Fibroblast of villous mesenchyme (primary cell): ENCODE measurements around the gene UCP2. TPM values are rescaled to one million over a fixed set of nuclear protein-coding genes. Genes with fewer than 3 reads are reported as not detected.

Experiments used
- DNase-seq: peaks from one replicate; pipeline ENCODE4 v3.0.0-alpha.2; 2010; ENCODE audit warnings: low read depth
- H3K4me3 ChIP-seq: 2 replicates; pipeline ENCODE4 v1.5.1; 2011; ENCODE audit warnings: low read depth, mild to moderate bottlenecking, low read length
- total RNA-seq: library from RNA; depleted of rRNA; stranded (reverse); fragments of >200 nt; gene quantifications from 2 replicates; pipeline ENCODE4 v1.2.3, GENCODE V29; 2012
- TF ChIP-seq, protein P1 (sequence below): IDR thresholded peaks from 2 replicates; pipeline ENCODE4 v1.5.1; 2012; ENCODE audit warnings: low read depth, mild to moderate bottlenecking, low read length; ENCODE audit not compliant: insufficient read depth

Gene UCP2
- total RNA-seq, 1 donor: 2.6 TPM

GRCh38 chr11:73998846-73999575, 16.4 kb upstream of the UCP2 start:
- TF ChIP-seq, protein P1, sequence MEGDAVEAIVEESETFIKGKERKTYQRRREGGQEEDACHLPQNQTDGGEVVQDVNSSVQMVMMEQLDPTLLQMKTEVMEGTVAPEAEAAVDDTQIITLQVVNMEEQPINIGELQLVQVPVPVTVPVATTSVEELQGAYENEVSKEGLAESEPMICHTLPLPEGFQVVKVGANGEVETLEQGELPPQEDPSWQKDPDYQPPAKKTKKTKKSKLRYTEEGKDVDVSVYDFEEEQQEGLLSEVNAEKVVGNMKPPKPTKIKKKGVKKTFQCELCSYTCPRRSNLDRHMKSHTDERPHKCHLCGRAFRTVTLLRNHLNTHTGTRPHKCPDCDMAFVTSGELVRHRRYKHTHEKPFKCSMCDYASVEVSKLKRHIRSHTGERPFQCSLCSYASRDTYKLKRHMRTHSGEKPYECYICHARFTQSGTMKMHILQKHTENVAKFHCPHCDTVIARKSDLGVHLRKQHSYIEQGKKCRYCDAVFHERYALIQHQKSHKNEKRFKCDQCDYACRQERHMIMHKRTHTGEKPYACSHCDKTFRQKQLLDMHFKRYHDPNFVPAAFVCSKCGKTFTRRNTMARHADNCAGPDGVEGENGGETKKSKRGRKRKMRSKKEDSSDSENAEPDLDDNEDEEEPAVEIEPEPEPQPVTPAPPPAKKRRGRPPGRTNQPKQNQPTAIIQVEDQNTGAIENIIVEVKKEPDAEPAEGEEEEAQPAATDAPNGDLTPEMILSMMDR: no peak
- no peak for DNase-seq
- H3K4me3 ChIP-seq: no peak overlapping the region

DNA sequence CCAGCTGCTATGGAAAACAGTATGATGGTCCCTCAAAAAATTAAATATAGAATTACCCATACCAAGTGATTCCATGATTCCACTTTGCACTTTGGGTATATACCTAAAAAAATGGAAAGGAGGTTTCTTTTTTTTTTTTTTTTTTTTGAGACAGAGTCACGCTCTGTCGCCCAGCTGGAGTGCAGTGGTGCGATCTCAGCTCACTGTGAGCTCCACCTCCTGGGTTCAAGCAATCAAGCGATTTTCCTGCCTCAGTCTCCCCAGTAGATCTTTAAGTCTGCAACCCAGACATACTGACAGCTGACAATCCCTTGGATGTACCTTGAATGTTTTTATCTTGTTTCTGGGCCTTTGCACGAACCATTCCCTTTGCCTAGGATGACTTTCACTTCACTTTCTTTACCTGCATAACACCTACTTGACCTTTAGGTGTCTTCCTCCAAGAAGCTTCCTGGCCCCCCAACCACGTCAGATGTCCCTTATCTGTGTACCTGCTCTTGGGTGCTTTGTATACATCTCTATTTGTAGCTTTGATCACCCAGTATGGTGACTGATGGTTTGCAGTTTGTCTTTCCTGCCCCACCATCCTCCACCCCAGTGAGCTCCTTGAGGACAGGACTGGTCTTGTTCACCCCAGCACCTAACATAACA, 14.6 kb upstream of the UCP2 start:
- TF ChIP-seq, protein P1: no peak
- no peak for DNase-seq
- H3K4me3 ChIP-seq: no peak overlapping the region

GRCh38 chr11:73996161-73996747, 13.6 kb upstream of the UCP2 start:
- TF ChIP-seq, protein P1: no peak
- no peak for DNase-seq
- no peak overlapping the region for H3K4me3 ChIP-seq

GRCh38 chr11:73995731-73996130, 13.1 kb upstream of the UCP2 start:
- H3K4me3 ChIP-seq: no peak overlapping the region
- no peak for DNase-seq
- TF ChIP-seq, protein P1: no peak

DNA sequence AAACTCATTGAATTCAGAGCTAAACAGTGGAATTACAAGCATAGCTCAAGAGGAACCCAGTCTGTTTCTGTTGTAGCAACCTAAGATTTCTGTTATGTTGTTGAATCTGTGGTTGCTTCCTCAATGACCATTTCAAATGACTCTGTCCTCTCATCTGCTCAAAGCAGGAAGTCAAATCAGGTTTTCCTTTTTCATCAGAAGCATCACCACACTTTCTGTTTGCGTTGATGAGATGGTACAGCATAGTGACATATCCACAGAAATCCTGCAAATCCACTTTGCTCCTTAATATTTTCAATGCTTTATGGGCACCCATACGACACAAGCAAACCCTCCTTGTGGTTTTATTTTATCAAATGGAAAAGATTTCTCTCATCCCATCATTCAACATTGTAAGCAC, 12.6 kb upstream of the UCP2 start:
- no peak for DNase-seq
- TF ChIP-seq, protein P1: no peak
- H3K4me3 ChIP-seq: no peak overlapping the region

DNA sequence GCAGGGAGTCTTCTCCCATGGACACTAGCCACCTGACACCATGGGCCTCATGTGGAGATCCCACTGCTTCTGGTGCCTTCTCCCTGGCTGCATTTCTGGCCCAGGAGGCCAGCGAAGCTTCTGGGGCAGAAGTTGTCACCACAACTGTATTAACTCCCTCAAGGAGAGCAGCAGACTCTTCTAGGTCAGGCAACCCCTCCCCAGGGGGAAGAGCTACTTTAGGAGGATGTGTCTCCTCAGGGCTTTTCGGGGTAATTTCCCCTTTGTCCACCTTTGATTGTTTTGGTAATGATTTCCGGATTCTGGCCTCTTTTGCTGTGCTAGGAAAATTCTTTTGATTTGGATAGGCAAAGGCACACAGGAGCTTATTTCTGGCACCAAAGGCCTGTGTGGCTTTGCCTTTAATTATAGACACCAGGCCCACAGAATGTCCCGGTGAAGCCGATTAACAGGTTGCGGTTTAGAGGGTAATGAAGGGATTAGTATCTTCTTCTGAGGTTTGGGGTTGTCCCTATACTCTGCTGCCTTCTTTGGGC, 8.9 kb upstream of the UCP2 start:
- H3K4me3 ChIP-seq: no peak overlapping the region
- TF ChIP-seq, protein P1: no peak
- DNase-seq: no peak
